ENCODE results near the gene SHOX. TPM values are rescaled to one million over a fixed set of nuclear protein-coding genes. Genes with fewer than 3 reads are reported as not detected.

Gene SHOX
- total RNA-seq, 3 donors from 2014 or later (not counting 1 experiment from before 2014, with no cell fraction given): not detected

DNA sequence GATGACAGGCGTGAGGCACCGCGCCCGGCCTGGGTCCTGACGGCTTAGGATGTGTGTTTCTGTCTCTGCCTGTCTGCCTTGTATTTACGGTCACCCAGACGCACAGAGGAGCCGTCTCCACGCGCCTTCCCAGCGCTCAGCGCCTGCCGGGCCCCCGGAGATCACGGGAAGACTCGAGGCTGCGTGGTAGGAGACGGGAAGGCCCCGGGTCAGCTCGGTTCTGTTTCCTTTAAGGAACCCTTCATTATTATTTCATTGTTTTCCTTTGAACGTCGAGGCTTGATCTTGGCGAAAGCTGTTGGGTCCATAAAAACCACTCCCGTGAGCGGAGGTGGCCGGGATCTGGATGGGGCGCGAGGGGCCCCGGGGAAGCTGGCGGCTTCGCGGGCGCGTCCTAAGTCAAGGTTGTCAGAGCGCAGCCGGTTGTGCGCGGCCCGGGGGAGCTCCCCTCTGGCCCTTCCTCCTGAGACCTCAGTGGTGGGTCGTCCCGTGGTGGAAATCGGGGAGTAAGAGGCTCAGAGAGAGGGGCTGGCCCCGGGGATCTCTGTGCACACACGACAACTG is 1.3 kb downstream of the SHOX start:
- Histone ChIP-seq H3K36me3 (ENCODE audit: control insufficient read depth, insufficient read depth, low read length) (no peaks in the 10 kb centered on the region), H3K27me3 (ENCODE audit: control insufficient read depth, insufficient read depth, low read length) (peaks cover 32% of the 10 kb centered on the region), H3K4me1 (ENCODE audit: control insufficient read depth, insufficient read depth, low read length) (no peaks in the 10 kb centered on the region), H3K4me3 (ENCODE audit: low read length) (no peak overlapping the region), H3K27ac (ENCODE audit: low read length) (no peak overlapping the region), H3K9me3 (ENCODE audit: control insufficient read depth, insufficient read depth, low read length) (peaks cover 4% of the 10 kb centered on the region)
- ATAC-seq: no peak
- no peak for DNase-seq
- Mint-ChIP-seq H3K9me3 (peaks cover 5 to 6% of the 10 kb centered on the region in 2 donors), H3K4me1 (no peaks in the 10 kb centered on the region), H3K27ac (no peak overlapping the region), H3K36me3 (no peaks in the 10 kb centered on the region), H3K4me3 (no peak overlapping the region), H3K27me3 (ENCODE audit: low read depth in 2 of 2) (peaks cover 49 to 52% of the 10 kb centered on the region in 2 donors)
- intact Hi-C loops (cut with micrococcal nuclease): no loop called here
- TF ChIP-seq, protein P1, sequence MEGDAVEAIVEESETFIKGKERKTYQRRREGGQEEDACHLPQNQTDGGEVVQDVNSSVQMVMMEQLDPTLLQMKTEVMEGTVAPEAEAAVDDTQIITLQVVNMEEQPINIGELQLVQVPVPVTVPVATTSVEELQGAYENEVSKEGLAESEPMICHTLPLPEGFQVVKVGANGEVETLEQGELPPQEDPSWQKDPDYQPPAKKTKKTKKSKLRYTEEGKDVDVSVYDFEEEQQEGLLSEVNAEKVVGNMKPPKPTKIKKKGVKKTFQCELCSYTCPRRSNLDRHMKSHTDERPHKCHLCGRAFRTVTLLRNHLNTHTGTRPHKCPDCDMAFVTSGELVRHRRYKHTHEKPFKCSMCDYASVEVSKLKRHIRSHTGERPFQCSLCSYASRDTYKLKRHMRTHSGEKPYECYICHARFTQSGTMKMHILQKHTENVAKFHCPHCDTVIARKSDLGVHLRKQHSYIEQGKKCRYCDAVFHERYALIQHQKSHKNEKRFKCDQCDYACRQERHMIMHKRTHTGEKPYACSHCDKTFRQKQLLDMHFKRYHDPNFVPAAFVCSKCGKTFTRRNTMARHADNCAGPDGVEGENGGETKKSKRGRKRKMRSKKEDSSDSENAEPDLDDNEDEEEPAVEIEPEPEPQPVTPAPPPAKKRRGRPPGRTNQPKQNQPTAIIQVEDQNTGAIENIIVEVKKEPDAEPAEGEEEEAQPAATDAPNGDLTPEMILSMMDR (IDR thresholded peaks at IDR 0.05): no peak
- 6% methylated on average over 44 of the region's 44 CpGs for WGBS (ENCODE audit: insufficient coverage)

DNA sequence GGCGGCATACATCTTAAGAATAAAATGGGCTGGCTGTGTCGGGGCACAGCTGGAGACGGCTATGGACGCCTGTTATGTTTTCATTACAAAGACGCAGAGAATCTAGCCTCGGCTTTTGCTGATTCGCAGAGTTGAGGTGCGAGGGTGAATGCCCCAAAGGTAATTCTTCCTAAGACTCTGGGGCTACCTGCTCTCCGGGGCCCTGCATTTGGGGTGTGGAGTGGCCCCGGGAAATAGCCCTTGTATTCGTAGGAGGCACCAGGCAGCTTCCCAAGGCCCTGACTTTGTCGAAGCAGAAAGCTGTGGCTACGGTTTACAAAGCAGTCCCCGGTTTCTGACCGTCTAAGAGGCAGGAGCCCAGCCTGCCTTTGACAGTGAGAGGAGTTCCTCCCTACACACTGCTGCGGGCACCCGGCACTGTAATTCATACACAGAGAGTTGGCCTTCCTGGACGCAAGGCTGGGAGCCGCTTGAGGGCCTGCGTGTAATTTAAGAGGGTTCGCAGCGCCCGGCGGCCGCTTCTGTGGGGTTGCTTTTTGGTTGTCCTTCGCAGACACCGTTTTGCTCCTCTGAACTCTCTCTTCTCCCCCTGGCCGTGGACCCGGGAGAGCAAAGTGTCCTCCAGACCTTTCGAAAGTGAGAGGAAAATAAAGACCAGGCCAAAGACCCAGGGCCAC is 1.9 kb downstream of the SHOX start:
- TF ChIP-seq, protein P1 (IDR thresholded peaks at IDR 0.05): no peak
- WGBS (ENCODE audit: insufficient coverage): 4% methylated on average over 30 of the region's 30 CpGs
- H3K27ac ChIP-seq (ENCODE audit: low read length): no peak overlapping the region
- no peaks in the 10 kb centered on the region for H3K4me1 Mint-ChIP-seq
- H3K27me3 ChIP-seq (ENCODE audit: control insufficient read depth, insufficient read depth, low read length): peaks cover 32% of the 10 kb centered on the region
- H3K36me3 Mint-ChIP-seq: no peaks in the 10 kb centered on the region
- ATAC-seq (no peak), DNase-seq (no peak)
- H3K4me3 ChIP-seq (ENCODE audit: low read length): no peak overlapping the region
- no peaks in the 10 kb centered on the region for H3K9me3 ChIP-seq (ENCODE audit: control insufficient read depth, insufficient read depth, low read length)
- H3K27me3 Mint-ChIP-seq (ENCODE audit: low read depth in 2 of 2): peaks cover 49 to 53% of the 10 kb centered on the region in 2 donors
- H3K9me3 Mint-ChIP-seq: peaks cover 4 to 5% of the 10 kb centered on the region in 2 donors
- H3K36me3 ChIP-seq (ENCODE audit: control insufficient read depth, insufficient read depth, low read length): no peaks in the 10 kb centered on the region
- no peaks in the 10 kb centered on the region for H3K4me1 ChIP-seq (ENCODE audit: control insufficient read depth, insufficient read depth, low read length)
- H3K27ac Mint-ChIP-seq: no peak overlapping the region
- intact Hi-C loops (cut with micrococcal nuclease): no loop called here
- no peak overlapping the region for H3K4me3 Mint-ChIP-seq

DNA sequence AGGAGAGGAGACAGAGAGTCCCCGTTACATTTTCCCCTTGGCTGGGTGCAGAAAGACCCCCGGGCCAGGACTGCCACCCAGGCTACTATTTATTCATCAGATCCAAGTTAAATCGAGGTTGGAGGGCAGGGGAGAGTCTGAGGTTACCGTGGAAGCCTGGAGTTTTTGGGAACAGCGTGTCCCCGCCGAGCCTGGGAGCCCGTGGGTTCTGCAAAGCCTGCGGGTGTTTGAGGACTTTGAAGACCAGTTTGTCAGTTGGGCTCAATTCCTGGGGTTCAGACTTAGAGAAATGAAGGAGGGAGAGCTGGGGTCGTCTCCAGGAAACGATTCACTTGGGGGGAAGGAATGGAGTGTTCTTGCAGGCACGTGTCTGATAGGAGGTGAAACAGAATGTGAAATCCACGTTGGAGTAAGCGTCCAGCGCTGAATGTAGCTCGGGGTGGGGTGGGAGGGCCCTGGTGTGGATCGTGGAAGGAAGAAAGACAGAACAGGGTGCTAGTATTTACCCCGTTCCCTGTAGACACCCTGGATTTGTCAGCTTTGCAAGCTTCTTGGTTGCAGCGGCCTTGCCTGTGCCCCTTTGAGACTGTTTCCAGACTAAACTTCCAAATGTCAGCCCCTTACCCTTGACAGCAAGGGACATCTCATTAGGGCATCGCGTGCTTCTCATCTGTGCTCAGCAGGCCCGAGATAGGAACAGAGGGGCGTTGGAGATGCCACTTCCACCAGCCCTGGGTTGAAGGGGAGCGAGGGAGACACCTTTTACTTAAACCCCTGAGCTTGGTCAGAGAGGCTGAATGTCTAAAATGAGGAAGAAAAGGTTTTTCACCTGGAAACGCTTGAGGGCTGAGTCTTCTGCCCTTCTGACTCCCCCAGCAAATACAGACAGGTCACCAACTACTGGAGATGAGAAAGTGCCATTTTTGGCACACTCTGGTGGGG is 2.7 kb downstream of the SHOX start:
- no peak overlapping the region for H3K4me3 Mint-ChIP-seq
- Histone ChIP-seq H3K4me3 (ENCODE audit: low read length) (no peak overlapping the region), H3K9me3 (ENCODE audit: control insufficient read depth, insufficient read depth, low read length) (no peaks in the 10 kb centered on the region), H3K27ac (ENCODE audit: low read length) (no peak overlapping the region), H3K4me1 (ENCODE audit: control insufficient read depth, insufficient read depth, low read length) (no peaks in the 10 kb centered on the region), H3K27me3 (ENCODE audit: control insufficient read depth, insufficient read depth, low read length) (peaks cover 32% of the 10 kb centered on the region), H3K36me3 (ENCODE audit: control insufficient read depth, insufficient read depth, low read length) (no peaks in the 10 kb centered on the region)
- H3K4me1 Mint-ChIP-seq: peaks cover 0 to 6% of the 10 kb centered on the region in 2 donors
- DNase-seq (no peak), ATAC-seq (no peak)
- no peak overlapping the region for H3K27ac Mint-ChIP-seq
- TF ChIP-seq, protein P1 (IDR thresholded peaks at IDR 0.05): no peak
- peaks cover 49 to 56% of the 10 kb centered on the region in 2 donors for H3K27me3 Mint-ChIP-seq (ENCODE audit: low read depth in 2 of 2)
- intact Hi-C loops (cut with micrococcal nuclease): no loop called here
- WGBS (ENCODE audit: insufficient coverage): 6% methylated on average over 24 of the region's 25 CpGs
- H3K9me3 Mint-ChIP-seq: peaks cover 4 to 5% of the 10 kb centered on the region in 2 donors
- H3K36me3 Mint-ChIP-seq: no peaks in the 10 kb centered on the region

Data from natural killer cell (primary cell).